Upper lobe of right lung (tissue), 1 donor: ENCODE measurements around the gene P3H2. TPM values are rescaled to one million over a fixed set of nuclear protein-coding genes. Genes with fewer than 3 reads are reported as not detected.

Experiments used
- ATAC-seq: fragments of 200-7000 bp; cut with Tn5 transposase; one replicate; pipeline ENCODE4 v1.9.1; 2020; ENCODE audit warnings: mild to moderate bottlenecking, moderate library complexity
- DNase-seq: peaks from one replicate; pipeline ENCODE4 v3.0.0-alpha.2; 2020
- H3K27ac ChIP-seq: fragments of 200-600 bp; one replicate; pipeline ENCODE4 v1.8.0; 2022
- H3K27me3 ChIP-seq: fragments of 200-600 bp; one replicate; pipeline ENCODE4 v1.8.0; 2022; ENCODE audit warnings: mild to moderate bottlenecking
- H3K36me3 ChIP-seq: fragments of 200-600 bp; one replicate; pipeline ENCODE4 v1.8.0; 2022
- H3K4me1 ChIP-seq: fragments of 200-600 bp; one replicate; pipeline ENCODE4 v1.8.0; 2022
- H3K4me3 ChIP-seq: fragments of 200-600 bp; one replicate; pipeline ENCODE4 v1.8.0; 2022; ENCODE audit warnings: mild to moderate bottlenecking
- H3K9me3 ChIP-seq: fragments of 200-600 bp; one replicate; pipeline ENCODE4 v1.8.0; 2022
- CTCF ChIP-seq: fragments of 200-600 bp; IDR thresholded peaks from one replicate; pipeline ENCODE4 v1.8.0; 2022; ENCODE audit warnings: antibody characterized with exemption
- intact Hi-C: fragments of 100-400 bp; cut with DNase I; formaldehyde crosslinking; loops from one replicate; pipeline ENCODE4 v1.11.0; 2022
- total RNA-seq: library from RNA; stranded (reverse); fragmentation: NEBNext Ultra II Directional; extraction: Animal tissue kit (Norgen Biotek cat#: 25700); gene quantifications from one replicate; pipeline ENCODE4 v1.2.1, GENCODE V29; 2021
- donor health status: DM: no; HTN: yes; CAD: no; lungs with severe emphysema.

Gene P3H2
- total RNA-seq, 1 donor from 2014 or later, result 79.0 TPM

- no peak for DNase-seq
- intact Hi-C loops, result no loop called here
- no peak for TF ChIP-seq CTCF
- Histone ChIP-seq H3K36me3 (no peaks in the 10 kb centered on the region), H3K4me1 (peaks cover 13% of the 10 kb centered on the region), H3K27ac (no peak overlapping the region), H3K9me3 (no peaks in the 10 kb centered on the region), H3K27me3 (no peaks in the 10 kb centered on the region), H3K4me3 (no peak overlapping the region)
- peak; percentile 47 for ATAC-seq
Measured at GRCh38 chr3:189981668-189982067, 139.0 kb downstream of the P3H2 start.

- H3K27ac ChIP-seq, result no peak overlapping the region
- H3K36me3 ChIP-seq, result no peaks in the 10 kb centered on the region
- H3K9me3 ChIP-seq, result no peaks in the 10 kb centered on the region
- no peak for TF ChIP-seq CTCF
- no peaks in the 10 kb centered on the region for H3K27me3 ChIP-seq
- ATAC-seq (no peak), DNase-seq (no peak)
- H3K4me1 ChIP-seq, result peaks cover 13% of the 10 kb centered on the region
- no peak overlapping the region for H3K4me3 ChIP-seq
- intact Hi-C loops, result no loop called here
Measured at GRCh38 chr3:189978753-189979152, 141.9 kb downstream of the P3H2 start.

- no peaks in the 10 kb centered on the region for H3K36me3 ChIP-seq
- H3K27ac ChIP-seq, result no peak overlapping the region
- H3K4me3 ChIP-seq, result no peak overlapping the region
- H3K4me1 ChIP-seq, result peaks cover 9% of the 10 kb centered on the region
- H3K27me3 ChIP-seq, result no peaks in the 10 kb centered on the region
- TF ChIP-seq CTCF, result no peak
- ATAC-seq, result no peak
- intact Hi-C loops, result no loop called here
- no peaks in the 10 kb centered on the region for H3K9me3 ChIP-seq
- DNase-seq, result no peak
Measured at GRCh38 chr3:189977174-189977573, 143.5 kb downstream of the P3H2 start.

- Histone ChIP-seq H3K9me3 (no peaks in the 10 kb centered on the region), H3K4me1 (no peaks in the 10 kb centered on the region), H3K27me3 (no peaks in the 10 kb centered on the region), H3K27ac (no peak overlapping the region), H3K4me3 (no peak overlapping the region), H3K36me3 (peaks cover 8% of the 10 kb centered on the region)
- DNase-seq, result no peak
- TF ChIP-seq CTCF, result no peak
- no peak for ATAC-seq
- intact Hi-C loops, result no loop called here
Measured at GRCh38 chr3:189975391-189975990, 145.2 kb downstream of the P3H2 start.

GRCh38 chr3:189974359-189974758, 146.3 kb downstream of the P3H2 start:
- no peaks in the 10 kb centered on the region for H3K4me1 ChIP-seq
- no peak overlapping the region for H3K27ac ChIP-seq
- no peak for TF ChIP-seq CTCF
- H3K36me3 ChIP-seq, result peaks cover 11% of the 10 kb centered on the region
- no peak overlapping the region for H3K4me3 ChIP-seq
- ATAC-seq, result no peak
- intact Hi-C loops, result no loop called here
- no peak for DNase-seq
- H3K27me3 ChIP-seq, result no peaks in the 10 kb centered on the region
- no peaks in the 10 kb centered on the region for H3K9me3 ChIP-seq
